Ishikawa (cell line): ENCODE measurements around the gene PELI3.

ENCODE experiments used
- CEBPB ChIP-seq: IDR thresholded peaks from 2 replicates; pipeline ENCODE4 v1.6.1; 2012
- CREB1 ChIP-seq: IDR thresholded peaks from 2 replicates; pipeline ENCODE4 v1.6.1; 2012; ENCODE audit warnings: low read depth
- EGR1 ChIP-seq: IDR thresholded peaks from 2 replicates; pipeline ENCODE4 v1.6.1; 2012
- EP300 ChIP-seq: IDR thresholded peaks from 2 replicates; pipeline ENCODE4 v1.6.1; 2012; ENCODE audit warnings: borderline replicate concordance
- FOXM1 ChIP-seq: IDR thresholded peaks from 2 replicates; pipeline ENCODE4 v1.6.1; 2012; ENCODE audit warnings: low read depth, borderline replicate concordance
- NFIC ChIP-seq: IDR thresholded peaks from 2 replicates; pipeline ENCODE4 v1.6.1; 2012
- RAD21 ChIP-seq: IDR thresholded peaks from 2 replicates; pipeline ENCODE4 v1.6.1; 2012; ENCODE audit warnings: low read depth
- REST ChIP-seq: IDR thresholded peaks from 2 replicates; pipeline ENCODE4 v1.6.1; 2012; ENCODE audit warnings: low read depth, mild to moderate bottlenecking
- TAF1 ChIP-seq: IDR thresholded peaks from 2 replicates; pipeline ENCODE4 v1.6.1; 2012; ENCODE audit warnings: low read depth, mild to moderate bottlenecking
- TCF12 ChIP-seq: IDR thresholded peaks from 2 replicates; pipeline ENCODE4 v1.6.1; 2012; ENCODE audit warnings: low read depth
- TEAD4 ChIP-seq: IDR thresholded peaks from 2 replicates; pipeline ENCODE4 v1.6.1; 2012
- USF1 ChIP-seq: IDR thresholded peaks from 2 replicates; pipeline ENCODE4 v1.6.1; 2012
- YY1 ChIP-seq: IDR thresholded peaks from 2 replicates; pipeline ENCODE4 v1.6.1; 2012; ENCODE audit warnings: low read depth
- ZBTB7A ChIP-seq: IDR thresholded peaks from 2 replicates; pipeline ENCODE4 v1.6.1; 2012; ENCODE audit warnings: low read depth
- TF ChIP-seq, protein P1 (sequence below): IDR thresholded peaks from 2 replicates; pipeline ENCODE4 v1.6.1; 2012

Gene PELI3

GRCh38 chr11:66459138-66459778 lies 7.4 kb upstream of the PELI3 start:
- TF ChIP-seq EP300, result no peak
- TF ChIP-seq EGR1, result no peak
- TF ChIP-seq CEBPB, result no peak
- no peak for TF ChIP-seq ZBTB7A
- no peak for TF ChIP-seq USF1
- no peak for TF ChIP-seq YY1
- TF ChIP-seq REST, result no peak
- TF ChIP-seq TCF12, result no peak
- TF ChIP-seq RAD21, result no peak
- TF ChIP-seq NFIC, result no peak

- TF ChIP-seq CEBPB (no peak), TEAD4 (no peak), EP300 (no peak), REST (no peak)
- TF ChIP-seq, protein P1, sequence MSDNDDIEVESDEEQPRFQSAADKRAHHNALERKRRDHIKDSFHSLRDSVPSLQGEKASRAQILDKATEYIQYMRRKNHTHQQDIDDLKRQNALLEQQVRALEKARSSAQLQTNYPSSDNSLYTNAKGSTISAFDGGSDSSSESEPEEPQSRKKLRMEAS, result no peak
Observed at GRCh38 chr11:66462010-66462409, 4.7 kb upstream of the PELI3 start.

- no peak for TF ChIP-seq EGR1
- TF ChIP-seq CEBPB, result no peak
- no peak for TF ChIP-seq REST
- TF ChIP-seq FOXM1, result no peak
- no peak for TF ChIP-seq YY1
- no peak for TF ChIP-seq RAD21
- TF ChIP-seq, protein P1, result no peak
- TF ChIP-seq NFIC, result no peak
- no peak for TF ChIP-seq EP300
- TF ChIP-seq ZBTB7A, result no peak
- no peak for TF ChIP-seq CREB1
- no peak for TF ChIP-seq TEAD4
- no peak for TF ChIP-seq TCF12
- no peak for TF ChIP-seq TAF1
- TF ChIP-seq USF1, result no peak
Observed at GRCh38 chr11:66462911-66463310, 3.8 kb upstream of the PELI3 start.

DNA sequence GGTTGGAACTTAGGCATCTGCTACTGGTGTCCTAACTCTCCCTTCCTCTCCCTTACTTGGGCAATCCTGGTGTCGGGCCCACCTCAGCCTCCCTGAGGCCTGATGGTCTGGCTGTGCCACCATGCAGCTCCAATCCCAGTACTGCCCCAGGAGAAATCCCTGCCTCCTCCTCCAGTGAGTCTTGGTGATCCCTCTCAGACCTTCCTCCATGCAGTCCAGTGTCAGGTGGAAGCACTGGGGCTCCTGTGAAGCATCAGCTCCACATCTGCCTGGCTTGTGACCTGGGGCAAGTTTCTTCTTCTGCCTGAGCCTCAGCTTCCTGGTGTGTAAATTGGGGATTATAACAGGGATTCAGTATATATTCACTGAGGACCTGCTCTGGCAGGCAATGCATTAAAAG lies 1.8 kb upstream of the PELI3 start:
- TF ChIP-seq YY1, result no peak
- TF ChIP-seq TCF12, result no peak
- no peak for TF ChIP-seq TAF1
- TF ChIP-seq FOXM1, result no peak

DNA sequence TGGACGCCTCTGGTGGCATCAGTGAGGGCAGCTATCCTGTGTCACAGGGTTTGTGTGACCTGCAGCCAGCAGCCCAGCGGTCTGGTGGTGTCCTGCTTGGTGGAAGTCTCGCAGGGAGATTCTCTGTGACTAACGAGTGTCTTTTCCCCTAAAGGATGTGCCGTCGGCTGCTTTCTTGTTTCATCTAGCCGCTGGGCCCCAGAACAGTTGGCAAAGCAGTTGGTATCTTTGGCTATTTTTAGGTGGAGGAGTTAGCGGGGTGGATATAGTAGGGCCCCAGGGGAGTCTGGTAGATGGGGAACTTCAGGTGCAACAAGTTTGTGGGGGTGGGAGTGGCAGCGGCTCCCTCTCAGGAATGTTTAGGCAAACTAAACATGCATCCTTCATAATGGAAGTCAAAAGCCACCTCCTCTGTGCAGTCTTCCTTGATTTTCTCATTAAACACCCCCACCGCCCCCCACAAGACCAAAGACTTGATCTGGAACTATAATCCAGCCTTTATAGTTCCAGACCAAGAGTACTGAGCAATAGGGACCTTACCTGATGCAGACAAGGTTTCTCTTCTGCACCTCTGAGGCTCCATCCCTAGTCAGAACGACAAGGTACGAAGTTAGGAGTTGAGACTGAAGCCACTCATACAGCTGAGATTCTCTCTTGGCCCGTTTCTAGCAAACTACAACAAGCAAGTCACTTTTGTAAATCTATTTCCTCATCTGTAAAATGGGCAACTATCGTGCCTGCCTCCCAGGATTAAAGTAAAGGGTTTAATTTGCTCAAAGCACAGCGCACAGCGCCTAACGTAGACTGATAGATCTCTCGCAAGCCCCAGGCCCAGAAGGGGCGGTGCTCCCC lies 1.1 kb upstream of the PELI3 start:
- no peak for TF ChIP-seq TEAD4
- TF ChIP-seq TCF12, result no peak
- TF ChIP-seq CREB1, result no peak
- no peak for TF ChIP-seq TAF1
- no peak for TF ChIP-seq ZBTB7A
- TF ChIP-seq CEBPB, result no peak
- no peak for TF ChIP-seq EGR1
- no peak for TF ChIP-seq RAD21
- TF ChIP-seq, protein P1, result no peak
- TF ChIP-seq YY1, result no peak
- TF ChIP-seq USF1, result no peak
- no peak for TF ChIP-seq REST
- TF ChIP-seq NFIC, result no peak
- TF ChIP-seq EP300, result no peak
- TF ChIP-seq FOXM1, result no peak
